GM19043 (cell line): ENCODE results near the gene PCCA.
"Not testable (repeated sequence)": the region's sequence is repeated elsewhere in the genome, so short reads cannot be mapped to it uniquely, and the experiment has no call there.

ENCODE experiments used
- ATAC-seq: cut with Tn5 transposase; IDR thresholded peaks from one replicate; pipeline ENCODE4 v1.9.1; 2021; ENCODE audit warnings: low read depth; ENCODE audit not compliant: unreplicated experiment

The PCCA gene

DNA sequence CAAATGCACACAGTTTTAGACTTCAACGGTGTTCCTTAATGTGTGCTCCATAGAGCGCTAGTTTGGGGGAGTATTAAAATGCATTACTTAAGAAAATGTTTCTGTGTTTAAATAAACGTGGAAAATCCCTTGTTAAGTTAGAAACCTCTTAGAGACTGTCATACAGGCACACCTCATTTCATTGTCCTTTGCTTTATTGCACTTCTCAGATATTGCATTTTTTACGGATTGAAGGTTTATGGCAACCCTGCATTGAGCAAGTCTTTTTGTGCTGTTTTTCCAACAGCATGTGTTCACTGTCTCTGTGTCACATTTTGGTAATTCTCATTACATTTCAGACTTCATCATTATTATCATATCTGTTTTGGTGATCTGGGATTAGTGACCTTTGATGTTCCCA is 255.7 kb downstream of the PCCA start:
- no peak for ATAC-seq

DNA sequence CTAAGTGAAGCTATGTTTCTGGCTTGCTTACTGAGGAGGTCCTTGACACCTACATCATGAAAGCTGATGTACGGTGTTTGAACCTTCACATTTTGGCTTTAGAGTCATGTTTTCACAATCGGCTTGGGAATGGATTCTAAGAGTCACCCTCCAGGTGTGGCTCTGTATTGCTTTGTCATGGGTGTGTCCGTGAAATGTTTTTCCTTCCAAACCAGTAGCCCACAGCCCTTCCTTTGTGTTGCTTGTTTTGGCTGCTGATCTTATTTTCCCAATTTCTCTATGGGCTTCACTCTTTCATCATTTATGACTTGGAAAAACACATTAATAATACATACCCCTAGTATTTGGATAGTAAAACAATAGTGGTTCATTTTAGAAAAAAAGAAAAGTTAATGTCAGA is 259.1 kb downstream of the PCCA start:
- ATAC-seq, result no peak

DNA sequence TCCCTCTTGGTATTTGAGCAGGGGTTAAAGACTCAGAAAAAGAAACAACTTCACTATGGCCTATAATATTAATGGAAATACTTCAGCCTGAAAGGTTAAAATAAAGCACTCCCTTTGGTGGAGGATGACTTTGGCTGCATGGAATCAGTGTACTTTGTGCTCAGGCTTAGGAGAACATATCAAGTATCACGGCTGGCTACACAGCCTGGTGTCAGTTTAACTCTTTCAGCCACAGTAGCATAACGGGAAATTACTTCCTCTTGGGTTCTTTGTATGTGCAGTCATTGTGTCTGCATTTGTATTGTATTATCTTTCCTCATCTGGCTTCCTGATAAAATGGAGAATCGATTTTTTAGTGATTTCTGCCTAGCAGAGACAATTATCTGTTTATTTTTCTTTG is 260.7 kb downstream of the PCCA start:
- ATAC-seq, result no peak

GRCh38 chr13:100350601-100351000 is 261.7 kb downstream of the PCCA start:
- ATAC-seq, result no peak

GRCh38 chr13:100356426-100356825 is 267.5 kb downstream of the PCCA start:
- ATAC-seq, result no peak

- no peak for ATAC-seq
Observed at GRCh38 chr13:100356889-100357288, 268.0 kb downstream of the PCCA start.

GRCh38 chr13:100357764-100358163 is 268.9 kb downstream of the PCCA start:
- ATAC-seq, result no peak

DNA sequence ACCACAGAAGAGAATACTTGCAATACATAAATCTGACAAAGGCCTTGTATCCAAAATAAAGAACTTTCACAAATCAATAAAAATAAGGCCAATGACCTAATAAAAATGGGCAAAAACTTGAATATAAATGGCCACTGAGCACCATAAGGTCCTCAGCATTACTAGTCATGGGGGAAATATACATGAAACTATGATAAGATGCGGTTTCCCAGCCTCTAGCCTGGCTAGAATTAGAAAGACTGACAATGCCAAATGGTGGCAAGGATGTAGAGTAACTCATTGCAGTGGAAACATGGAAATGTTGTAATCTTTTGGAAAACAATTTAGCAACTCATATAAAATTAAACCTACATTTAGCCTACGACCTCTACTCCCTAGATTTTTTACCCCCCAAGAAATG is 272.6 kb downstream of the PCCA start:
- no peak for ATAC-seq

DNA sequence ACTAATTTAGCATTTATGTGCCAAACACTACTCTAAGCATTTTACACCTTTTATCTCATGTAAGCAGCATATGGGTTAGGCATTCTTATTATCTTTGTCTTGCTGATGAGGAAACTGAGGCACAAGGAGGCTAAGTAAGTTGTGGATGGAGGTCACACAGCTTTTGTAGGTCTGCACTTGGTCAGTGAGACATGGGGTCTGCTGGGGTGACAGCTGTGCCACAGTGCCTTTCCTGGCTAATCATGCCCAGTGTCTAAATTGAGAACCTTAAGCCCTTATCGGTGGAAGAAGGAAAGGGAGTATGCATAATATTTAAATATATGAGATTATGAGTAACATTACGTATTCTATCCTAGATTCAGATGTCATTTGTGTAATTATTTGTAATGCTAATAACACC is 273.5 kb downstream of the PCCA start:
- ATAC-seq, result no peak

DNA sequence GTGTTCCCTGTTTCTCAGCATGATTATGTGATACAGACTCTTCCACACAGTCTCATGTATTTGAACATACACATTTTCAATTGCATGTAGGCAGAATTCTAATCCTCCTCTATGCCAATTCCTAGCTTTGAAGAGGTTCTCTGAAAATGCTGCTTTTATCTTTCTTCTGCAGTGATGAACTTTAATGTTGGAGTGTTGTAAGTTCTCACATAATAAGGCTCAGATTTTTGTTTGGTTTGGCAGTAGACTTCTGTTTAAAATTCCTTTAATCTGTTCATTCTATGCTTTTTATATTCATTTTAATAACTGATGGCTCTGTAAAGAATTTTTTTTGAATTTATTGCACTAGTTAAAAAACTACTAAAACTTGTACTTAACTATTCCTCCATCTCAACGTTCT is 273.9 kb downstream of the PCCA start:
- no peak for ATAC-seq

- ATAC-seq, result no peak
Observed at GRCh38 chr13:100363285-100363711, 274.4 kb downstream of the PCCA start.

GRCh38 chr13:100363874-100364273 is 275.0 kb downstream of the PCCA start:
- no peak for ATAC-seq

DNA sequence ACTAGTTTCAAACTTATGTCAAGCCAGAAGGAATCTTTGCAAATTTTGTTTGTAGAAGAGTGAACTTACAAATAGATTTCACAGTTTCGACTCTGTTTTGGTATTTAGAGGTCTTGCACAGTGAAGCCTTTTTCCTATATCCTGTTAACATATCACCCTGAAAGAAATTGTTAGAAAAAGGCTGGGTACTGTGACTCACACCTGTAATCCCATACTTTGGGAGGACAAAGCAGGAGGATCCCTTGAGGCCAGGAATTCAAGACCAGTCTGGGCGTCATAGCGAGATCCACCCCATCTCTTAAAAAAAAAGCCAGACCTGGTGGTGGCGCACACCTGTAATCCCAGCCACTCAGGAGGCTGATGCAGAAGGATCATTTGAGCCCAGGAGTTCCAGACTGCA is 275.7 kb downstream of the PCCA start:
- ATAC-seq, result no peak

- ATAC-seq, result no peak
Observed at GRCh38 chr13:100365680-100366079, 276.8 kb downstream of the PCCA start.

GRCh38 chr13:100378533-100378932 is 289.6 kb downstream of the PCCA start:
- ATAC-seq, result no peak

GRCh38 chr13:100381595-100382224 is 292.8 kb downstream of the PCCA start:
- ATAC-seq, result no peak

GRCh38 chr13:100382785-100383184 is 293.9 kb downstream of the PCCA start:
- no peak for ATAC-seq

- no peak for ATAC-seq
Observed at GRCh38 chr13:100387416-100387815, 298.5 kb downstream of the PCCA start.

DNA sequence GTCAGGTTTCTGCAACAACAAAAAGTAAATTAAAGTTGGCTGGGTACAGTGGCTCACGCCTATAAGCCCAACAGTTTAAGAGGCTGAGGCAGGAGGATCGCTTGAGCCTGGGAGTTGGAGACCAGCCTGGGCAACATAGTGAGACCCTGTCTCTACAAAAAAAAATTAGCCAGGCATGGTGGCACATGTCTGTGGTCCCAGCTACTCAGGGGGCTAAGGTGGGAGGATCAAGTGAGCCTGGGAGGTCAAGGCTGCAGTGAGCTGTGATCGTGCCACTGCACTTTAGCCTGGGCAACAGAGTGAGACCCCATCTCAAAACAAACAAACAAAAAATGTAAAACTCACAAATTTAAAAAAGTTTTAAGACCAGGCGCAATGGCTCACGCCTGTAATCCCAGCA is 299.3 kb downstream of the PCCA start:
- not testable (repeated sequence) for ATAC-seq

DNA sequence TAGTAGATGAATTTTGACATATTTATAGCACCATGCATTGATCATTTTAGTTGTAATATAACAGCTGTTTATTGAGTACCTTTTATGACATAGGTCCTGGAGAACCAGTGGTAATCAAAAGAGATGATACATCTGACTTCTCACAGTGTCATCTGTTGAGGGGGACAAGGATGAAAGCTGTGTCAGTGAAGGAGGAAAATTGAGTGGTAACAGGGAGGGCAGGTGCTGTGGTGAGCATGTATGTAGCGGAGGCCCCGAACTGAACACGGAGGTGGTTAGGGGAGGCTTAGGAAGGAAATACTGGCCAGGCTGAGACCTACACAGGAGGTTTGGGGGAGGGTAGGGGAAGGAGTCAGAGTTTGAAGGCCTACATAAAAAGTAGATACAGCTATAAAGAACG is 300.0 kb downstream of the PCCA start:
- ATAC-seq, result no peak

DNA sequence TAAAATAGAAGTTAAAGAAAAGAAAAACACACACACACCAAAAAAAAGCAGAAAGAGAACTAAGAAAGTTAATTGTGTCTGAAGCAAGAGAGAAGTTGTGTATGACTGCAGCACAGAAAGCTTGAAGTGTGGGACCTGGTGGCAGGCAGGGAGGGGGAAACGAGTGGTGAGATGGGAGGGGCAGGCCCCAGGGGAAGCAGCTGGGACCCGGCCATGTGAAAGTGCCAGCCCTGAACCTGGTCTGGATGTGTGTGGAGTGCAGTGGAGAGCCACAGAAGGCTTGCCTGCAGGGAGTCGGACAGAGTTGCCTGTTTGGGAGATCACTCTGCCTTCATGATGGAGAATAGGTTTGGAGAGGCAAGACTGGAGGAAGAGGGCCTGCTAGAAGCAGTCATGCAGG is 300.7 kb downstream of the PCCA start:
- no peak for ATAC-seq

DNA sequence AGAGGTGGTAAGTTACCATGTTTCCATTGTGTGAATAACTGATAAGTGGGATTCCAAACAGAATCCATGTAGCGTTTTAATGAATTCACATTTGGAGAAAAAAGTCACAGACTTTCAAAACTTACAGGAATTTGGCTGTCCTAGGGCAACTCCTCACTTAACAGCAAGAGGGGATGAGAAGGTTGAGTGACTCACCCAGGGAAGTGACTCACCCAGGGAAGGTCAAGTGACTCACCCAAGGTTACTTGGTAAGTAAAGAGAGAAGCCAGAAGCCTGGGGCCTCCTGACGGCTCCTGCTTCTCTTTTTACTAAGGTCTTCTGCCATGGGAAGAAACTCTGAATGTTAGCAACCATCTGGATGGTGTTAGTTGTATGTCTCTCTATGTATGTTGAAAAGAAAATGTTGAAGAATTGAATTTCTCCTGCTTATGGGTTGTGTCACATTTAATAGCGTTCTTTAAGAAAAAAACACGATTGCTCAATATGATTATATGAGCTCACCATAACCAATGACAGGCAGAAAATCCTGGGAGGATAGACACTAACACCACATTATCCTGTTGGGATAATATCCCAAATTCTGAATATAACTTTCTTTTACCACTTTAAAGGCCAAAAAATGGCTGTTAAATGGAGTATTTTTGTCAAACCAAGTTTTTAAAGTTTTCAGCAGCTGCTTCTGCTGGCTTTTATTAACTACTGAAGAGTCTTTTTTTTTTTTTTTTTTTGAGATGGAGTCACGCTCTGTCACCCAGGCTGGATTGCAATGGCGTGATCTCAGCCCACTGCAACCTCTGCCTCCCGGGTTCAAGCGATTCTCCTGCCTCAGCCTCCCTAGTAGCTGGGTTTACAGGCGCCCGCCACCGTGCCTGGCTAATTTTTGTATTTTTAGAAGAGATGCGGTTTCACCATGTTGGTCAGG is 304.1 kb downstream of the PCCA start:
- ATAC-seq, result peak; percentile 53
